Muscle layer of colon (tissue), 2 donors: ENCODE data around the gene PCMT1.

Source experiments
- H3K27ac ChIP-seq: one replicate; pipeline ENCODE4 v1.7.0; 2013; ENCODE audit warnings: low read depth, mild to moderate bottlenecking, low read length, moderate library complexity
- H3K27me3 ChIP-seq, 2 donors: one replicate each; pipeline ENCODE4 v1.7.0; 2013; ENCODE audit warnings: low read length in 2 of 2, mild to moderate bottlenecking in 2 of 2; ENCODE audit not compliant: insufficient read depth in 2 of 2, control insufficient read depth in 1 of 2
- H3K36me3 ChIP-seq: one replicate; pipeline ENCODE4 v1.7.0; 2013; ENCODE audit warnings: mild to moderate bottlenecking, low read length; ENCODE audit not compliant: insufficient read depth
- H3K4me1 ChIP-seq: one replicate; pipeline ENCODE4 v1.7.0; 2013; ENCODE audit warnings: mild to moderate bottlenecking, low read length; ENCODE audit not compliant: insufficient read depth
- H3K4me3 ChIP-seq, 2 donors: one replicate each; pipeline ENCODE4 v1.7.0; 2013; ENCODE audit warnings: low read length in 2 of 2, low read depth in 1 of 2, mild to moderate bottlenecking in 1 of 2, moderate library complexity in 1 of 2
- H3K9ac ChIP-seq: one replicate; pipeline ENCODE4 v1.7.0; 2013; ENCODE audit warnings: low read length
- H3K9me3 ChIP-seq: one replicate; pipeline ENCODE4 v1.7.0; 2013; ENCODE audit warnings: mild to moderate bottlenecking, low read length
- donor health status: abdominal sarcoma.
- donor health status: Adenocarcinoma of cecum.

The PCMT1 gene

GRCh38 chr6:149859368-149859767, 109.8 kb downstream of the PCMT1 start:
- Histone ChIP-seq H3K4me1 (peaks cover 23% of the 10 kb centered on the region), H3K9ac (no peak overlapping the region), H3K9me3 (no peaks in the 10 kb centered on the region), H3K36me3 (no peaks in the 10 kb centered on the region), H3K4me3 (no peak overlapping the region), H3K27ac (no peak overlapping the region), H3K27me3 (no peaks in the 10 kb centered on the region)

GRCh38 chr6:149859938-149860337, 110.4 kb downstream of the PCMT1 start:
- peaks cover 18% of the 10 kb centered on the region for H3K4me1 ChIP-seq

GRCh38 chr6:149860513-149860833, 110.9 kb downstream of the PCMT1 start:
- no peak overlapping the region for H3K27ac ChIP-seq

More at GRCh38 chr6:149859938-149860337, 110.4 kb downstream of the PCMT1 start:
- Histone ChIP-seq H3K36me3 (no peaks in the 10 kb centered on the region), H3K27ac (no peak overlapping the region), H3K9ac (no peak overlapping the region), H3K9me3 (no peaks in the 10 kb centered on the region), H3K27me3 (no peaks in the 10 kb centered on the region), H3K4me3 (no peak overlapping the region)

More at GRCh38 chr6:149860513-149860833, 110.9 kb downstream of the PCMT1 start:
- Histone ChIP-seq H3K36me3 (no peaks in the 10 kb centered on the region), H3K9me3 (no peaks in the 10 kb centered on the region), H3K9ac (no peak overlapping the region), H3K27me3 (no peaks in the 10 kb centered on the region), H3K4me3 (no peak overlapping the region), H3K4me1 (peaks cover 14% of the 10 kb centered on the region)
